ENCODE data around the gene LIN37. TPM values are rescaled to one million over a fixed set of nuclear protein-coding genes. Genes with fewer than 3 reads are reported as not detected.

The LIN37 gene
- total RNA-seq, 1 experiment from 2014 or later, result 6.4 TPM

DNA sequence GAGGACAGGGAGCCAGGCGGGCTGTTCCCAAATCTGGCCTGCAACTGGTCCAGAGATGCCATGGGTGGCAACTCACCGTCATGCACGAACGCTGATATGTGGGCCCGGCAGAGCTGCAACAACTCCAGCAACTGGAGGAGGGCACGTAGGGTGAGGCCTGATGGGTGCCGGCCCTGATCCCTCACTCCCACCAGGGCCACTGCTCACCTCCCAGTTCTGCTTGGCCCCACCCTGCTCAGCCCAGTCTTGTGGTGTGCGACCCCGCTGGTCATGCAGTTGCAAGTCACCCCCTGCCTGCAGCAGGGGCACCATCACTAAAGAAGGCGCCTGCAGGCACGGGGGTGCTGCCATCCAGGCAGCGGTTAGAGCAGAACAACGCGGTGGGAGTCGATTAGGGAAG is 43.9 kb downstream of the LIN37 start (continued):
- TF ChIP-seq, protein P1, sequence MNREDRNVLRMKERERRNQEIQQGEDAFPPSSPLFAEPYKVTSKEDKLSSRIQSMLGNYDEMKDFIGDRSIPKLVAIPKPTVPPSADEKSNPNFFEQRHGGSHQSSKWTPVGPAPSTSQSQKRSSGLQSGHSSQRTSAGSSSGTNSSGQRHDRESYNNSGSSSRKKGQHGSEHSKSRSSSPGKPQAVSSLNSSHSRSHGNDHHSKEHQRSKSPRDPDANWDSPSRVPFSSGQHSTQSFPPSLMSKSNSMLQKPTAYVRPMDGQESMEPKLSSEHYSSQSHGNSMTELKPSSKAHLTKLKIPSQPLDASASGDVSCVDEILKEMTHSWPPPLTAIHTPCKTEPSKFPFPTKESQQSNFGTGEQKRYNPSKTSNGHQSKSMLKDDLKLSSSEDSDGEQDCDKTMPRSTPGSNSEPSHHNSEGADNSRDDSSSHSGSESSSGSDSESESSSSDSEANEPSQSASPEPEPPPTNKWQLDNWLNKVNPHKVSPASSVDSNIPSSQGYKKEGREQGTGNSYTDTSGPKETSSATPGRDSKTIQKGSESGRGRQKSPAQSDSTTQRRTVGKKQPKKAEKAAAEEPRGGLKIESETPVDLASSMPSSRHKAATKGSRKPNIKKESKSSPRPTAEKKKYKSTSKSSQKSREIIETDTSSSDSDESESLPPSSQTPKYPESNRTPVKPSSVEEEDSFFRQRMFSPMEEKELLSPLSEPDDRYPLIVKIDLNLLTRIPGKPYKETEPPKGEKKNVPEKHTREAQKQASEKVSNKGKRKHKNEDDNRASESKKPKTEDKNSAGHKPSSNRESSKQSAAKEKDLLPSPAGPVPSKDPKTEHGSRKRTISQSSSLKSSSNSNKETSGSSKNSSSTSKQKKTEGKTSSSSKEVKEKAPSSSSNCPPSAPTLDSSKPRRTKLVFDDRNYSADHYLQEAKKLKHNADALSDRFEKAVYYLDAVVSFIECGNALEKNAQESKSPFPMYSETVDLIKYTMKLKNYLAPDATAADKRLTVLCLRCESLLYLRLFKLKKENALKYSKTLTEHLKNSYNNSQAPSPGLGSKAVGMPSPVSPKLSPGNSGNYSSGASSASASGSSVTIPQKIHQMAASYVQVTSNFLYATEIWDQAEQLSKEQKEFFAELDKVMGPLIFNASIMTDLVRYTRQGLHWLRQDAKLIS (CRISPR knock-in tag; IDR thresholded peaks at IDR 0.05; ENCODE audit: borderline replicate concordance), result no peak
- TF ChIP-seq JUN (CRISPR knock-in tag; IDR thresholded peaks at IDR 0.05) (no peak), NFE2L1 (CRISPR knock-in tag; IDR thresholded peaks at IDR 0.05) (no peak), ZNF232 (CRISPR knock-in tag; IDR thresholded peaks at IDR 0.05) (no peak), HMGXB4 (CRISPR knock-in tag; IDR thresholded peaks at IDR 0.05) (no peak), ZBTB21 (CRISPR knock-in tag; IDR thresholded peaks at IDR 0.05; ENCODE audit: borderline replicate concordance) (no peak)
- TF ChIP-seq, protein P2, sequence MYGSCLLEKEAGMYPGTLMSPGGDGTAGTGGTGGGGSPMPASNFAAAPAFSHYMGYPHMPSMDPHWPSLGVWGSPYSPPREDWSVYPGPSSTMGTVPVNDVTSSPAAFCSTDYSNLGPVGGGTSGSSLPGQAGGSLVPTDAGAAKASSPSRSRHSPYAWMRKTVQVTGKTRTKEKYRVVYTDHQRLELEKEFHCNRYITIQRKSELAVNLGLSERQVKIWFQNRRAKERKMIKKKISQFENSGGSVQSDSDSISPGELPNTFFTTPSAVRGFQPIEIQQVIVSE (CRISPR knock-in tag; IDR thresholded peaks at IDR 0.05; ENCODE audit: borderline replicate concordance), result no peak

DNA sequence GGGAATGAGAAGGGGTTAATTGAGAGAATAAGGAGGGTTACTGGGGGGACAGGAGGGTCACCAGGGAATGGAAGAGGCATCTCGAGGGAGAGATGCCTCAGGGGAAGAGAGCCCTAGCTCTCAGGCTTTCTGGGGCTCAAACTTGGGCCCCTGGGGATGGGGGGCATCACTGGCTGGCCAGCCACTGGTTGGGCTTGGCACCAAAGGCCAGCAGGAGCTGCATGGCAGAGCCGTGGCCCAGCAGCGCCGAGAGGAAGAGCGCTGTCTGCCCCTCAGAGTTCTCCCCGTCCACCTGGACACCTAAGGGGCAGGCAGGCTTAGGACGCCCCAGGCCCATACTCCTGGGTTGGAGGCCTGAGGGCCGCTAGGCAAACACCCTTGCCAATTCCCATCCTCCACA is 44.5 kb downstream of the LIN37 start:
- Mint-ChIP-seq H3K27ac (no peak overlapping the region), H3K9me3 (no peaks in the 10 kb centered on the region), H3K27me3 (ENCODE audit: low read depth) (peaks cover 32% of the 10 kb centered on the region), H3K4me1 (peaks cover 9% of the 10 kb centered on the region), H3K4me3 (no peak overlapping the region), H3K36me3 (no peaks in the 10 kb centered on the region)
- CTCF ChIA-PET, result interaction anchor here (0.5 to 2.8 kb wide), 2 partner anchors 8 to 113 kb away, joined by 4 to 11 read pairs; no protein-coding TSS in a partner anchor
- ATAC-seq (no peak), DNase-seq (ENCODE audit: low spot score) (no peak)
- POLR2A ChIA-PET, result no interaction called here
- TF ChIP-seq ZNF423 (CRISPR knock-in tag; IDR thresholded peaks at IDR 0.05) (no peak), ARID4B (CRISPR knock-in tag; IDR thresholded peaks at IDR 0.05; ENCODE audit: borderline replicate concordance) (no peak), PRRX2 (CRISPR knock-in tag; IDR thresholded peaks at IDR 0.05) (no peak), PREB (CRISPR knock-in tag; IDR thresholded peaks at IDR 0.05; ENCODE audit: borderline replicate concordance) (no peak), ZNF416 (CRISPR knock-in tag; IDR thresholded peaks at IDR 0.05) (no peak), ZBTB21 (CRISPR knock-in tag; IDR thresholded peaks at IDR 0.05; ENCODE audit: borderline replicate concordance) (no peak), NFE2L1 (CRISPR knock-in tag; IDR thresholded peaks at IDR 0.05) (no peak), OVOL2 (CRISPR knock-in tag; IDR thresholded peaks at IDR 0.05; ENCODE audit: borderline replicate concordance) (no peak), TEAD1 (CRISPR knock-in tag; IDR thresholded peaks at IDR 0.05) (no peak)
- TF ChIP-seq, protein P3, sequence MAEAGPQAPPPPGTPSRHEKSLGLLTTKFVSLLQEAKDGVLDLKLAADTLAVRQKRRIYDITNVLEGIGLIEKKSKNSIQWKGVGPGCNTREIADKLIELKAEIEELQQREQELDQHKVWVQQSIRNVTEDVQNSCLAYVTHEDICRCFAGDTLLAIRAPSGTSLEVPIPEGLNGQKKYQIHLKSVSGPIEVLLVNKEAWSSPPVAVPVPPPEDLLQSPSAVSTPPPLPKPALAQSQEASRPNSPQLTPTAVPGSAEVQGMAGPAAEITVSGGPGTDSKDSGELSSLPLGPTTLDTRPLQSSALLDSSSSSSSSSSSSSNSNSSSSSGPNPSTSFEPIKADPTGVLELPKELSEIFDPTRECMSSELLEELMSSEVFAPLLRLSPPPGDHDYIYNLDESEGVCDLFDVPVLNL (CRISPR knock-in tag; IDR thresholded peaks at IDR 0.05; ENCODE audit: borderline replicate concordance, low read depth), result no peak
- TF ChIP-seq, protein P4, sequence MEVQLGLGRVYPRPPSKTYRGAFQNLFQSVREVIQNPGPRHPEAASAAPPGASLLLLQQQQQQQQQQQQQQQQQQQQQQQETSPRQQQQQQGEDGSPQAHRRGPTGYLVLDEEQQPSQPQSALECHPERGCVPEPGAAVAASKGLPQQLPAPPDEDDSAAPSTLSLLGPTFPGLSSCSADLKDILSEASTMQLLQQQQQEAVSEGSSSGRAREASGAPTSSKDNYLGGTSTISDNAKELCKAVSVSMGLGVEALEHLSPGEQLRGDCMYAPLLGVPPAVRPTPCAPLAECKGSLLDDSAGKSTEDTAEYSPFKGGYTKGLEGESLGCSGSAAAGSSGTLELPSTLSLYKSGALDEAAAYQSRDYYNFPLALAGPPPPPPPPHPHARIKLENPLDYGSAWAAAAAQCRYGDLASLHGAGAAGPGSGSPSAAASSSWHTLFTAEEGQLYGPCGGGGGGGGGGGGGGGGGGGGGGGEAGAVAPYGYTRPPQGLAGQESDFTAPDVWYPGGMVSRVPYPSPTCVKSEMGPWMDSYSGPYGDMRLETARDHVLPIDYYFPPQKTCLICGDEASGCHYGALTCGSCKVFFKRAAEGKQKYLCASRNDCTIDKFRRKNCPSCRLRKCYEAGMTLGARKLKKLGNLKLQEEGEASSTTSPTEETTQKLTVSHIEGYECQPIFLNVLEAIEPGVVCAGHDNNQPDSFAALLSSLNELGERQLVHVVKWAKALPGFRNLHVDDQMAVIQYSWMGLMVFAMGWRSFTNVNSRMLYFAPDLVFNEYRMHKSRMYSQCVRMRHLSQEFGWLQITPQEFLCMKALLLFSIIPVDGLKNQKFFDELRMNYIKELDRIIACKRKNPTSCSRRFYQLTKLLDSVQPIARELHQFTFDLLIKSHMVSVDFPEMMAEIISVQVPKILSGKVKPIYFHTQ (CRISPR knock-in tag; IDR thresholded peaks at IDR 0.05), result no peak
